C4-2B (cell line): ENCODE data around the gene CLTC.

Experiments
- H3K27ac ChIP-seq: fragments of 450-650 bp; 2 replicates; pipeline ENCODE4 v1.5.1; 2017
- ZFX ChIP-seq: fragments of 450-650 bp; IDR thresholded peaks from 2 replicates; pipeline ENCODE4 v1.6.1; 2017
- TF ChIP-seq, protein P1 (sequence below): fragments of 450-650 bp; conservative IDR thresholded peaks from 2 replicates; pipeline ENCODE4 v1.5.1; 2017; ENCODE audit warnings: mild to moderate bottlenecking

Gene CLTC

DNA sequence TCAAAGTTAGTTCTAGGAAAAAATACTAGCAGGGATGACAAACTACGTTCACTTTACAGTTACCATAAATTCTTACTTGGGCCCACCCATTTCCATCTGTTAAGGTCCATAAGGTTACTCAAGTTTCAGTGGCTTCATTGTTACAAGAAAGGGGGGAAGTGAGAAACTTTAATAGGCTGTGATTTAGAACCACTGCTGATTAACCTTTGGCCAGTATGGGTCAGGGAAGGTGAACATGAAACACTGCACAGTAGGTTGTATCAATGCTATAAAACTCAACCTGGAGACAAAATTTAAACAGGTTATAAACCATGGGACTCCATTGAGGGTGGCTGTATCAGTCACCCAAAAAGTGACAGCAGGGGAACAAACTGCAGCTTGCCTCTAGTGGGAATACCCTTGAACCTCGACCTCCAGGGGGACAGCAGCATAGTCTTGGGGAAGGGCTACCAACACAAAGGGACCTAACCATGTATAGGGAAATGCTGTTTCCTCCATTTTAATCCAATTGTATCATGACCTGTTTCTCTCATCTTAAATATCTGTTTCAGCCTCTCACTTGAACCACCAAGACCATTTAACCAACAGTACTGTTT, 77.1 kb downstream of the CLTC start:
- no peak overlapping the region for H3K27ac ChIP-seq
- TF ChIP-seq, protein P1, sequence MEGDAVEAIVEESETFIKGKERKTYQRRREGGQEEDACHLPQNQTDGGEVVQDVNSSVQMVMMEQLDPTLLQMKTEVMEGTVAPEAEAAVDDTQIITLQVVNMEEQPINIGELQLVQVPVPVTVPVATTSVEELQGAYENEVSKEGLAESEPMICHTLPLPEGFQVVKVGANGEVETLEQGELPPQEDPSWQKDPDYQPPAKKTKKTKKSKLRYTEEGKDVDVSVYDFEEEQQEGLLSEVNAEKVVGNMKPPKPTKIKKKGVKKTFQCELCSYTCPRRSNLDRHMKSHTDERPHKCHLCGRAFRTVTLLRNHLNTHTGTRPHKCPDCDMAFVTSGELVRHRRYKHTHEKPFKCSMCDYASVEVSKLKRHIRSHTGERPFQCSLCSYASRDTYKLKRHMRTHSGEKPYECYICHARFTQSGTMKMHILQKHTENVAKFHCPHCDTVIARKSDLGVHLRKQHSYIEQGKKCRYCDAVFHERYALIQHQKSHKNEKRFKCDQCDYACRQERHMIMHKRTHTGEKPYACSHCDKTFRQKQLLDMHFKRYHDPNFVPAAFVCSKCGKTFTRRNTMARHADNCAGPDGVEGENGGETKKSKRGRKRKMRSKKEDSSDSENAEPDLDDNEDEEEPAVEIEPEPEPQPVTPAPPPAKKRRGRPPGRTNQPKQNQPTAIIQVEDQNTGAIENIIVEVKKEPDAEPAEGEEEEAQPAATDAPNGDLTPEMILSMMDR = no peak
- no peak for TF ChIP-seq ZFX

DNA sequence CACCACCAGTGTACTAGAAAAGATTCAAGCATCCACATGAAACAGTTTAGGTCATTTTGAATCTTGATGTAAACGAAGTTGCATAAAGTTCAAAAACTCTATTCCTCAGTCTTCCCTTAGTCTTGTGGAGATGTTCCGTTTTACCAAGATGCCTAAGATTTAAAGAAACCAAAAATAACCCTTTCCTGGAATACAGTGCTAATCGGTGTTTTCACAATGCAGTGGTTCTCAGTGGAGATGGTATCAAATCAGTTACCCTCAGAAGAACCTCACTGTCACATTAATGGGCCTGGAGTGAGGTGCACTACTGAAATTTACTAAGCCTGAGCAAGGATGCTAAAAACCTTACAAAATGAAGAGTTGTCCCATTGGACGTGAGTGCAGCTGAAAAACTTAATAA, 78.4 kb downstream of the CLTC start:
- H3K27ac ChIP-seq = no peak overlapping the region
- TF ChIP-seq ZFX = no peak
- TF ChIP-seq, protein P1 = no peak

DNA sequence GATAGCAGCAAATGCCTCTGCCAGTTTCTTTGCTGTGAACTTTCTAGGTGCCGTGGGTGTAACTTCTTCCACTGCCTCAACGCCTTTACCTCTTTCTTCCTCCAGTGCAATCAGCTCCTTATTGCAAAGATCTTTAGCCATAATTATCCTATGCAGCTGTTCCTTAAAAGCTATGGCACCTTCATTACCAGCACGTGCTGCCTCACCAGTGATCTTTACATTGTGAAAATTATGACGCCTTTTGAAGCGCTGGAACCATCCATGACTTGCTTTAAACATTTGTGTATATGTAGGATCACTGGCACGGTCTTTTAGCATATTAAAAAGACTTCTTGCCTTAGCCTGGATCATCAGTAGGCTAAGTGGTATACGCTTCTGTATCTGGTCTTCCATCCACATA, 79.5 kb downstream of the CLTC start:
- H3K27ac ChIP-seq = no peak overlapping the region
- TF ChIP-seq, protein P1 = no peak
- no peak for TF ChIP-seq ZFX

DNA sequence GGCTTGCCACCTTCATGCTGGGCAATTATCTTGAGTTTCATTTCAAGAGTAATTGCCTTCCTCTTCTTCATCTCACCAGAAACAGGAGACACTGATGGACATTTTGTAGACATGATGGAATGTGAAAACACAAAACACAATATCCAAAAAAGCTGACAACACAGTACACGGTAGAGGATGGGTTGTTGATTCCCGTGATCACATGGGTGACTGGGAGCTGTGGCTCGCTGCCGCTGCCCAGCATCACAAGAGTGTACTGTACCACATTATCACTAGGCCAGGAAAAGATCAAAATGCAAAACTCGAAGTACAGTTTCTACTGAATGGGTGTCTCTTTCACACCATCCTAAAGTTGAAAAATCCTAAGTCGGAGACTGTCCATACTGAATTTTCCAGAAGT, 80.1 kb downstream of the CLTC start:
- TF ChIP-seq, protein P1 = no peak
- no peak for TF ChIP-seq ZFX
- no peak overlapping the region for H3K27ac ChIP-seq

DNA sequence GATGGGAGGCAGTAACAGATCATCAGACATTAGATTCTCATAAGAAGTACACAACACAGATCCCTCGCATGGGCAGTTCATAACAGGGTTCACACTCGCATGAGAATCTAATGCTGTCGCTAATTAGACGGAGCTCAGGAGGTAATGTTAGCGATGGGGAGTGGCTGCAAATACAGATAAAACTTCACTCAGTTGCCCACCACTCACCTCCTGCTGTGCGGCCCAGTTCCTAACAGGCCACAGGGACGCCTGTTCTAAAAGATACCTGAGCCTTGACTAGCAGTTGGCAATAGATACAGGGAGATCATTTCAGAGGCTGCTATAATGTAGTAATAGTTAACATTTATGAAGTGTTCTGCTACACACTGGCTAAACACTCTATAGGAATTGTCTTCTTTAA, 82.6 kb downstream of the CLTC start:
- no peak overlapping the region for H3K27ac ChIP-seq
- no peak for TF ChIP-seq ZFX
- TF ChIP-seq, protein P1 = no peak

DNA sequence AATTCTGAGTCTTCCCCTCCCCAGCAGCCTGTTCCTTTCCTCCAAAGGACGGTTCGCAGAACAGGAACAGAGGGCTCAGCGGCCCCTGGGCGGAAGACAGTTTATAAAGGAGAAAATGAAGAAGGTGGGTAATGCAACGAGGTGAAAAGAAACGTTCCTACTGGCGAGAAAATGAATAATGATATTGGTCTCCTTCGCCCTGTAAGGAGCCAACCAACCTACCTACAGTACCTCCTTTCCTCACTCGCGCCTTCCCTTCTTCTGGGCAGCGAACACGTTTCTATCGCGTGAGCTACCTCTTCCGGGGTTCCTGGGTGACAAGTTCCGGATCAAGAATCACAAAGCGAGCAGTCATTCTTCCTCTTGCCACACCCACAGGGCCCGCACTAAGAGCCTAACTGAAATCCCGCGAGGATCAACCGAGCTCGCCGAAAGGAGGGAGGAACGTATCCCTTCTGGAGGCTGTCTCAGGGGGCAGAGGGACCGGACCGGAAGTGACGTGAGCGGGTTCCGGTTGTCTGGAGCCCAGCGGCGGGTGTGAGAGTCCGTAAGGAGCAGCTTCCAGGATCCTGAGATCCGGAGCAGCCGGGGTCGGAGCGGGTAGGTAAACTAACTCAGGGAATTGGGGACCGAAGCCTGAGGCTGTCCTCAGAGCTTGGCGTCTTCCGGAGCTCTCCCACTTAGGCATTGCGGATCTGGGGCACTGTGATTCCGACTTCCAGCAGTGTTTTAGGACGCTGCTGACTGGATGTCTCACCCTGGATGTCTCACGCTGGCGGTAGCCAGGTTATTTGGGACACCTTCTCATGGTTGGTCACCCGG, 87.7 kb downstream of the CLTC start, which contains the start of the genes PTRH2 and VMP1:
Gene PTRH2, minus strand, starts transcription at position 282 of the 822 bp plus-strand sequence. CDS start 9,452 bp downstream, outside the sequence.
Gene VMP1, plus strand, starts transcription at position 506 of the 822 bp plus-strand sequence. CDS start 23,793 bp downstream, outside the sequence.
- H3K27ac ChIP-seq = peak within 1 kb of the TSS; percentile 89
- TF ChIP-seq, protein P1 = no peak

DNA sequence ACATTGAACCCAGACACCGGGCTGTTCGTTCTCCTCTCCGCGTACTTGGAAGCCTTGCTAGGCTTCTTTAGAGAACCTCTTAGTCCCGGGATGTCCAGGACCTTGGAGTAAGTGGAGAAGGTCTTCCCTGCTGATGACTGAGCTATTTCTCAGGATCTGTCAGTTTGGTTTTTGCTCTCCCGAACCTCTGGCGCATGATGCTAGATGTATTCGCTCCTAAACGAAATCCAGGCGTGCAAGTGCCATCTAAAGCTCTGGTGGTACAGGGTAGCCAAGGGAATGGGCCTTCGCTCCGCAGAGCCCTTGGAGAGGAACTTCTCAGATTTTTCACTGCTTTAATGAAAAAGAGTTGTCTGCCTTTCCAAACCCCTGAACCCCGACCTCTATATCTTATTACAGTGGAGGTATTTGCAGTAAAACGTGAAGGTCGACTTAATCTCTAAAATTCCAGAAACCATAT, 88.3 kb downstream of the CLTC start:
- peak overlapping the region; percentile 89 for H3K27ac ChIP-seq
- TF ChIP-seq, protein P1 = no peak
- TF ChIP-seq ZFX = no peak
